GM19397 (cell line): ENCODE measurements around the gene PTPRE.

Experiments
- ATAC-seq: cut with Tn5 transposase; IDR thresholded peaks from one replicate; pipeline ENCODE4 v1.9.1; 2021; ENCODE audit warnings: mild to moderate bottlenecking, moderate library complexity; ENCODE audit not compliant: unreplicated experiment

The PTPRE gene

DNA sequence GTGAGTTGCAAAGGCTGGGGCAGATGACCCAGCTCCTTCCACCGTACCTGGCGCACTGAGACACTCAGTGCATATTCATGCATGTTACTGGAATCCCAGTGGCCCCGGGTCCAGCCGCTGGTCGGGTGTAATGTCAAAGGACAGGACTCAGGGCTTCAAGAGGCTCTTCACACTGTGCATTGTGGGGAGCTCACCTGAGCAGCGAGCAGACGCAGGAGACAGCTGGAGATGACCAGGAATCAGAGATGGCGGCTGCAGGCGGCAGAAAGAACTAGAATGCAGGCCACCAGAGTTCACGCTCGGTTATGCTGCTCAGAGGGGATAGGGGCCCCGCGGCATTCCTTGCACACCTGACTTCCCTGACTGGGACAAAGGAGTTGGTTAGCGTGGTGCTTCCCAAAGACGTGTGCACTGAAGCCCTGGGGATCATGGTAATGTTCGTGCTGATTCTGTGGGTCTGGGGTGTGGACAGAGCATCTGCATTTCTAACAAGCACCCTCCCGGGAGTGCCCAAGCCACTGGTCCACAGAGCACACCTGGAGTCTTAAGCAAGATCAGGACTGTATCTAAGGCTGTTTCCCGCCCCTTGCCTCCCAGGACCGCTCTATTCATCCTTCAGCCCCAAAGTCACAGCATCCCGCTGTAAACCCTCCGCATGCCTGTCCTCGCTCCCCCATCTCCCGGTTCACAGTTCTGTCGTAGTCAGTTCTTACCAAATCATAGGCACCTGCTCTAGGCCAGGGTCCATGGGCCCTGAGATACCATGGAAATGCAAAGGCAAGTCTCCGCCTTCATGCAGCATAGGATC, 148.4 kb downstream of the PTPRE start:
- no peak for ATAC-seq

GRCh38 chr10:128056303-128057050, 149.6 kb downstream of the PTPRE start:
- ATAC-seq = no peak

- ATAC-seq = no peak
Measured at GRCh38 chr10:128058106-128058749, 151.3 kb downstream of the PTPRE start.

DNA sequence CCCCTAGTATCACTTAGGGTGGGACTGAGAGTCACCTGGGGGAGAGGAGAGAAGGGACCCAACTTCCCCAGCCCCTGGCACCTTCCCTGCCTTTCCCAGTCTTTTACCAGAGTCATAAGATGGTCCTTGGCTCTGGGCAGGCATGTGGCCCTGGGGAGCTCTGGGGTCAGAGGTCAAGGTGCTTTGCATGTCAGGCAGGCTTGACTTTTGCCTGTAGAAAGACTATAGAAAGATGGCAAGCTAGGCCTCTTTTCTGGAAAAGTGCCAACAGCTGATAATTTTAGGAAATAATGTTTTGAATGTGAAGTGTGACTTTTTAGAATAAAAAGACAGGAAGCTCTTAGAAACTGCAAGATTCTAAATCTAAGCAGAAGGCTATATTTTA, 151.8 kb downstream of the PTPRE start:
- no peak for ATAC-seq

DNA sequence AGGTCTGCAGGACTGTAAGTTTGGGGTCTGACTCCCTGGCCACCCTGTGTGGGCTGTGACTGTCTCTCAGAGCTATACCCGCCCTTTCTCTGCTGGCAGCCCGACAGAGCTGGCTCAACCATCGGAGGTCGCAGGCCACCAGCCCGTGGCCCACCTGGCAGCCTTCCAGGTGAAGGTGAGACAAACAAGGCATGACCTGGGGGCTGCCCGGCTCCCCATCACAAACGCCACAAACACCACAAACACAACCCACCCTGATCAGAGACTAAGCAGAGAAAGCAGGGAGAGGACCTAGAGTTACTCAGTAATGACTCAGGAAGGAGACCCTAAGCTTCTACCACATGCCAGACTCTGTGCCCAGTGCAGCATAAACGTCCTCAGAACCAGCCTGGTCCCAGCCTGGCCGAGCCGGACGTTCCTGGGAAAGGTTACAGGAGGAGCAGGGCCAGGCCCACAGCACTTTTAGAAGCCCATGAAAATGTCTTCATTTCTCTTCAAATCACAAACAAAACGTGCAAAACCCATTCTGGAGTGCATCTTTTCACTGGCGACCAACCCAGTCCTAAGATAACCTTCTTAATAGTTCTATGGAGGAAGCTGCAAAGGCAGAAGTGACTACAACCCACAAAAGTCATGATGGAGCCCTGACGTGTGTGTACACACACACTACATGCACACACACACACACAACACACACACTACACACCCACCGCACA, 152.5 kb downstream of the PTPRE start:
- ATAC-seq = no peak

DNA sequence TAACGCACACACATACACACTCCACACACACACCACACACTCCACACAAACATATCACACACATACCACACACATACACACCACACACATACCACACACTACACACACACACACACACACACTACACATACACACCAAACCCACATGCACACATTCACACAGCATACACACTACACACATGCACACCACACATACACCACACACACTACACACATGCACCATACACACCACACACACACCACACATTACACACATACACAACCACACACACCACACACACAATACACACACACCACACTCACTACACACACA, 153.0 kb downstream of the PTPRE start:
- no peak for ATAC-seq

- no peak for ATAC-seq
Measured at GRCh38 chr10:128060341-128061250, 153.7 kb downstream of the PTPRE start.

- no peak for ATAC-seq
Measured at GRCh38 chr10:128061306-128062300, 154.7 kb downstream of the PTPRE start.

DNA sequence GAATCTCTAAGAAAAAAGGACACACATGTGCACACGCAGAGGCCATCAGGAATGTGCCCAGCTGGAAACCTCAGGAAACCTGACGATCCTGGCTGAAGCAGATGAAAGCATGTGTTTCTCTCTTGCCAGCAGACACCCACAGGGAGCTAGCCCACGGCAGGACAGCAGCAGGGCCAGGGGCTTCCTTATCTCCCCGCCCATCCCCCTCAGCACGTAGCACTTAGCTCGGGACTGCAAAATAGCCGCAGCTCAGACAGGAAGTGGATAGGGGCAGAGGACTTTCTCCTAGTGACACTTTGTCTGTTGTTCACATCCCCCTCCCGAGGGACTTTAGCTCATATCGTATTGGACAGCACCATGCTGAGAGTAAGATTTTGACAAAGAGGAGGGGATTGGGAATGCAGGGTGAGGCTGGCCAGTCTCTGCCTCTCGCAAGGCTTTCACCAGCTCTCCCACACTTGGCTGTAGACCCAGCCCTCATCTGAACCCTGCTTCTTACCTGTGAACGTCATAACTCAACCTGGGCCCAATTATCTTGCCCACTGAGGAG, 155.5 kb downstream of the PTPRE start:
- ATAC-seq = peak; percentile 2

DNA sequence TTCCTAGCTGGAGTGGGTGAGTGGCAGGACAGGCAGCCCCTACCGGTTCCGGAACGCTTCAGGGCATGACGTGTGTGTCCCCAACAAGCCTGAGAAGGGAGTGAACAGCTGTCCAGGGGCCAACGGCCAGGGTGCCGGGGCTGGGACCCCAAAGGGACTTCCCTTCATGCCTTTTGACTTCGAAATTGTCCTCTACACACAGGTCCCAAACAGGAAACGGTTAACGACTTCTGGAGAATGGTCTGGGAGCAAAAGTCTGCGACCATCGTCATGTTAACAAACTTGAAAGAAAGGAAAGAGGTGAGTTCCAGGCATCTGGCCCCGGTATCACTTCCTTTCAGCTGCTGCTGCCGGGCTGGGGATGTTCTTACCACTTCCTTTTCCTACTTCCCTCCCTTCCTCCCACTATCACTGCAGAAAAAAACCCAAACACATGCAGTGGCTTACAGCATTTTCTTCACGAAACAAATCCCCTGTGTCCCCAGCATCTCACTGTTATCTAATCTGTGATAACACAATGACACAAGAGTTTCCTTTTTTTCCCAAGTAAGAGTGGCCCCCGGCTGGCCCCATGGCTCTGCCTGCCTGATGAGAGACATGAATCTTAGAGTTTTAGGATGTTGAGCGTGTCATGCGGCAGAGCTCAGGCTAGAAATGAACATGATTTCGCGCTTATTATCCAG, 156.1 kb downstream of the PTPRE start:
- peak; percentile 50 for ATAC-seq

DNA sequence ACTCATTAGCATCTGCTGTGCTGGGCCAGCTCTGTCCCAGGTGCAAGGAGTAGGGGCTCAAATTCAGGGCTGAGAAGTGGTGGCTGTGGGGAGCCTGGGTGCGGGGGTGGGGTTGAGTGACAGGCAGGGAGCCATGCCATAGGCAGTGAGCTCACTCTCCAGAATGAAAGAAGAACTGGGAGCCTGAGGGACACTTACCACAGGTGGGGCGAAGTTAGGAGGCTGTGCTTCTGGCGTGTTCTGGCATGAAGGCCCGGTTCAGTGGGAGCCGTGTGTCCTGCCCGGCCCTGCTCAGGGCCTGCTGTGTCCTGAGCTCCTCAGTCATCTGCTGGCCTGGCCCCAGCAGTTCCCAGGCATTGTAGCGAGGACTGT, 156.8 kb downstream of the PTPRE start:
- peak; percentile 15 for ATAC-seq

DNA sequence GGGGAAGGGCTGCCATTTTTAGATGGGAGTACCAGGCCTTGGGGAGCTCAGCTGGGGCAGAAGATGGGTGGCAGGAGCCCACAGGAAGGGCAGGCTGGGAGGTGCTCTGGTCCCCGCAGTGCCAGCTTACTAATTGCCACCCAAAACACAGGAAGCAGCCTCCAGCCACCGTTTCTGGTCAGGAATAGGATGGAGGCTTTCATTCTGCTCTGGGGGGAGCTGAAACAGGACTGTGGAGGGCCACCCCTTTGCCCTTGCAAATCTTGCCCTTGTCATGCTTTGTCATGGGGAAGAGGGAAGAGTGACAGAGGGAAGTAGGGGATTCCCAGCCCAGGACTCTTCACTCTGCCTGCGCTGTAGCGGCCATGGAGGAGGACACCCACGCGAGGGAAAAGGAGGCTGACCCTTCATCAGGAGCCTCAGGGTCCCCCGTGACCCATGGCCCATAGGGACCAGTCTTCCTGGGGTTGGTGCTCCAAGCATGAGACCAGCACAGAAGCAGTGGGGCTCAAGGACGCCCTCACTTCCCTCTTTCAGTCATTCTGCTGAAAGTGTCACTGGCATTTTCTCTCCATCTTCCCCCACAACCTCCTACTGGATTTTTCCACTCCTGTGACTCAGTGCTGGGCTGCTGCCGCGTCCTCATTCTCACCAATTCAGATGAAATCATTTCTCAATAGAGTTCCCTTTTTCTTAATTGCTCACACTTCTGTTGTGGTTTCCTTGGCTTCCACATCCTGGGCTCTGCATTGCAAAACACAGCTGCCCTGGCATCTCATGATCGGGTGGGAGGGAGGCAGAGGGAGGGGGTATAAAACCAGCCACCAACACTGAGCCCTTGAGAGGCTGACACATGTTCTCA, 157.4 kb downstream of the PTPRE start:
- peak; percentile 48 for ATAC-seq

GRCh38 chr10:128064970-128065580, 158.2 kb downstream of the PTPRE start:
- peak; percentile 43 for ATAC-seq

DNA sequence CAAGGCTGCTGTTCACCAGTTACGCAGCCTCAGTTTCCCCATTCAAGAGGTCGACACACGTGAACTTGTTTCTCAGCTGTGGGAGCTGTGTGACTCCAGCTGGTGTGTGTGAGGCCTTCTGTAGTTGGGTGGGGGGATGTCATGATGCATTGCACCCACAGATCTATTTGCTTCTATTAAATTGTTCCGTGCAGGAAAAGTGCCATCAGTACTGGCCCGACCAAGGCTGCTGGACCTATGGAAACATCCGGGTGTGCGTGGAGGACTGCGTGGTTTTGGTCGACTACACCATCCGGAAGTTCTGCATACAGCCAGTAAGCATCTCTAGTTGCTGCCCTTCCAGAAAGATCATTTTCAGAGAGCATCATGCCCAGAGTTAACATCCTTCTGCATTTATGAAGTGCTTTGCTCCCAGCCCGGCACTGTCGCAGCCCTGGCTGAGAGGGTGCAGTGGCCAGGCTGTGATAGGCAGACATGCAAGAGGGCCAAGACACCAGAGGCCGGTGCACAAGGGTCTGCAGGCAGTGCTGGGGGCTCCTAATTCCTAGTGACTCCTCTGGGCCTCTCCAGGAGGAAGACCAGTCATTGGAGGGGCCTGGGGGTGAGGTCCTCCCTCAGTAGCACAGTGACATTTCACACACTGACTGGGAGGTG, 159.1 kb downstream of the PTPRE start:
- ATAC-seq = no peak

DNA sequence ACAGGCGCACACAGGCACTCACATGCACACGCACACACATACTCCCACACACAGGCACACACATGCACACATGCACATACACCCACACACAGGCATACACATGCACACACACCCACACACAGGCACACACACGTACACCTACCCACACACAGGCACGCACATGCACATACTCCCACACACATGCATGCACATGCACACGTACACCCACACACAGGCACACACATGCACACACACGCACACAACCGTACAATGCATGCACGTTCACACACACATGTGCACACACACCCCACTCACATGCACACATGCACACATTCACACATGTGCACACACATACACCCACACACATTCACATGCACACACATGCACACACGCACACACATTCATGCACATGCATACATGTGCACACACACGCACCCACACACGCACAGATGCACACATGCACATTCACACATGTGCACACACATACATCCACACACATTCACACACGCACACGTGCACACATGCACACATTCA, 160.0 kb downstream of the PTPRE start:
- ATAC-seq = no peak

- no peak for ATAC-seq
Measured at GRCh38 chr10:128067691-128068397, 160.9 kb downstream of the PTPRE start.
